GM19455 (cell line): ENCODE data around the gene DYNC1H1.
A peak's percentile ranks its signal among the peaks of the same experiment; 100 is the strongest.

Experiments
- ATAC-seq: cut with Tn5 transposase; IDR thresholded peaks from one replicate; pipeline ENCODE4 v1.9.1; 2021; ENCODE audit not compliant: unreplicated experiment

Gene DYNC1H1

GRCh38 chr14:102086972-102087761, 122.8 kb downstream of the DYNC1H1 start, which contains the start of gene HSP90AA1:
TSS of gene HSP90AA1 (minus strand) at chr14:102087044. CDS start at chr14:102086378, 666 bp downstream.
- ATAC-seq = peak; percentile 68

GRCh38 chr14:102087762-102088011, 123.3 kb downstream of the DYNC1H1 start:
- no peak for ATAC-seq

DNA sequence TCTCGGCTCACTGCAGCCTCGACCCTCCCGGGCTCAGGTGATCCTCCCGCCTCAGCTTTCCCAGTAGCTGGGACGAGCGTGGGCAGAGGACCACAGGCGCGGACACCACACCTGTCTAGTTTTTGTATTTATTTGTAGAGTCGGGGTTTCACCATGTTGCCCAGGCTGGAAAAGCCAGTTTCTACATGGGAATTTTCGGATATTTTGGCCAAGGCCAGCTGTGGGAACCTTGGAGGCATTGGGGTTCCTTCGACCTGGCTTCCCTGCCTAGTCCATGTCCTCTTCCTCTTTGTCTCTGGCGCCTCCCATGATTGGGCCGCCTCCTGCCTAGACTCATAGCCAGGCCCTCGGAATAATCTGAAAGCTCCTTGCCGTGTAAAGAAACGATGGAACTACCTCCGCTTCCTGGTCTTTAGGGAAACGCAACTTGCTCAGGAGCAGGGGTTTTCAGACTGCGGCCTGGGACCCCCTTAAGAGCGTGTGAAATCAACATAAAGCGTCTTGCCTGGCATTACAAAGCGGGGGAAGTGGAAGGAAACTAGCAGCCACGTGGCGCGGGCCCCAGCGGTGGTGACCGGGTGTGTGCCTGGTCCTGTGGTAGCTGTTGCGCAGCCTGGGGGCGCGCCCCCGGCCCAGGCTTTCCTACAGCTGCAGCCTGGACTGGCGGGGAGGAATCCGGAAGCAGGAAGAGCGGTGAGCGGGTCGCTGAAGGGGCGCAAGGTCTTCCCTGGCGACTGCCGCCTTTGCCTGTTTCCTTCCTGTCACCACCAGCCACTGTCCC, 123.8 kb downstream of the DYNC1H1 start:
- no peak for ATAC-seq

DNA sequence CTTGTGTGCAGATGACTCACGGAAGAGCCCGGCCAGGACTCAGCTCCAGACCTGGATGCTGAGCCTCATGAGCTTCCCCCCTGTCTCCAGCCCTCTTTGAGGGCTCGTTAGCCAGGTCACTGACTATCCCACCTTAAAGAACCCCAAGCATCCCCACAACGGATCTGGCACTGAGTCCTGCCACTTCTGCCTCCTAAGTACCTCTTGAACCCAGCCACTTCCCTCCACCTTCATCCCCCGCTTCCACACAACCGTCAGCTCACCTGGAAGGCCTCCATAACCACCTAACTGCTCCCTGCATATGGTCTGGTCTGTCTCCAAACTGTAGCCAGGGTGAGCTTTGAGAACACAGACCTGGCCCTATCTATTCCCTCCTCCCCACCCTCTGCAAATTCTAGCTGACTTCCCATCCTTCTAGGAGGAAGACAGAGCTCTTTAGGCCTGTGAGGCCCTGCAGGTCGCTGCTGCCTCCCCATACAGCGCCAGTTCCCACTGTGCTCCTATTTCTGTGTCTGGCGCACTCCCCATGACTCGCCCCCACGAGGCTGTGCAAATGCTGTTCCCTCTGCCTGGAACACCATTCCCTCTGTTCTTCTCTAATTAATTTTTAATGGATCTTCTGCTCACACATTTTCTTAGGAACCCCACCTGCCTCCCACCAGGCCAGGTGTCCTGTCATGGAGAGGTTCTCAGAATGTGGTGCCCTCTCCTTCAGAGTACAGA, 125.4 kb downstream of the DYNC1H1 start:
- ATAC-seq = no peak

- ATAC-seq = no peak
These were observed 126.3 kb downstream of the DYNC1H1 start for GRCh38 chr14:102090713-102091112.

- no peak for ATAC-seq
These were observed 128.4 kb downstream of the DYNC1H1 start for GRCh38 chr14:102092806-102093205.

DNA sequence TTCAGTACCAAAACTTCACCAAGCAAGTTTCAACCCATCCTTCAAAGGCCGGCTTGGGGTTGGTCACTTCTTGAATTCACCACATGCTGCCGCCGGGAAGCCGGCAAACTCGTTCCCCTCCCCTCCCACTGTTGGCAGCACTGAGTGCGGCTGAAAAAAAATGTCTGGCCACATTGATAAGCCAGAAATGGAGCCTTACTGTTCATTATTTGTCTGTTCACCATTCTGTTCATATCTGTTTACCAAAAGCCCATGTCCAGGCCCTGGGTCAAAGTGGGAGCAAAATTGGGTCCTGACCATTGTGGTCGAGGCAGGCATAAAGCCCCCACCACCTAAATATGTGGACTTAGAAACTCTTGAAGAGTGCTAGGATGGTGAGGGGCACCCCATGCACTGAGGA, 129.7 kb downstream of the DYNC1H1 start:
- no peak for ATAC-seq

- ATAC-seq = no peak
These were observed 131.0 kb downstream of the DYNC1H1 start for GRCh38 chr14:102095231-102095870.

GRCh38 chr14:102095871-102096568, 131.6 kb downstream of the DYNC1H1 start:
- no peak for ATAC-seq

DNA sequence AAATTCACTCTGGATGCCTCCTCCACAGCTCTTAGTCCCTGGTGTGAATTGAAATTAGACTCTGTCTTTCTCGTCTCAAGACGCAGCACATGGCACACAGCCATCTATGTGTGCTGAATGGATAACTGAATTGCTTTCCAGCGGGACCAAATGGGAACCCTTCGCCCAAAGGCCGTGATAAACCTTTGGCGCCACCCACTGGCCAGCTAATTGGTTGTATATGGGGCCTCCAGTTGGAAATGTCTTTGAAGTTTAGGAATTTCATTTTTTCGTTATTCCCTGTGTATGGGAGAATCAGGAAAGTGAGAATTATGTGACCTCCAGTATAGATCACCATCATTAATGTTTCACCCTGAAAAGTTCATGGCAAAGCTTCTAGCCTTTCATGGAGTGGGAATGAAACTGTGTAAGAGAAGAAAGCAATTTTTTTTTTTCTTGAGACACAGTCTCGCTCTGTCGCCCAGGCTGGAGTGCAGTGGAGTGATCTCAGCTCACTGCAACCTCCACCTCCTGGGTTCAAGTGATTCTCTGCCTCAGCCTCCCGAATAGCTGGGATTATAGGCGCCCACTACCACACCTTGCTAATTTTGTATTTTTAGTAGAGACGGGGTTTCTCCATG, 132.3 kb downstream of the DYNC1H1 start:
- no peak for ATAC-seq

DNA sequence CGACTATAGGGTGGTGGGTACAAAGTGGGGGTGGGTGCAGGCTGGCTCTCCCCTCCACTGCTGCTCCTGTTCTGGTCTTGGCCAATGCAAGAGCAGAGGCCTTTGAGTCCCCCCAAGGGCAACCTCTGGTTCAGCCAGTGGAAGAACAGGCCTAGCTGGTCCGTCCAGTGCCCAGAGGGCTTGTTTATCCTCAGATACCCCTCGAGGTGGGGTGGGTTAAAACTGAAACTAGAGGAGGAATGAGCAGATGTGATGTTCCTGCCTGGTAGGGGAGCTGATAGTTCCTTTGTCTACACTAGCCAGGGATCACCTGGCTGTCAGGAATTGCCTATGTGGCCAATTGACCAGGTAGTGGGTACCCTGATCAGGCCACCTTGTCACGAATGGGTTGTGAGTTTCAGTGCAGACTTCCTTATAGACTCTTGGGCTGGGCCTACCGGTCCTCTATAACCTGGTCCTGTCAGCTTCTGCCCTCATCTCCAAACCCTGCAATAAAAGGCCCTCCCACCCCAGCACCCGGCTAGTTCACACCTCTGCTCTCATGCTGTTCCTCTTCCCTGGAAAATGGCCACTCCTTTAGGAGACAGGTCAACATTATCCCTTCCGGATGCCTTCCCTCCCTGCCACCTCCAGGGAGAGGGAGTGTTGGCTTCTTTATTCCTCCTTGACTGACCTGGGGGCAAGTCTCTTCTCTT, 133.2 kb downstream of the DYNC1H1 start:
- ATAC-seq = no peak

DNA sequence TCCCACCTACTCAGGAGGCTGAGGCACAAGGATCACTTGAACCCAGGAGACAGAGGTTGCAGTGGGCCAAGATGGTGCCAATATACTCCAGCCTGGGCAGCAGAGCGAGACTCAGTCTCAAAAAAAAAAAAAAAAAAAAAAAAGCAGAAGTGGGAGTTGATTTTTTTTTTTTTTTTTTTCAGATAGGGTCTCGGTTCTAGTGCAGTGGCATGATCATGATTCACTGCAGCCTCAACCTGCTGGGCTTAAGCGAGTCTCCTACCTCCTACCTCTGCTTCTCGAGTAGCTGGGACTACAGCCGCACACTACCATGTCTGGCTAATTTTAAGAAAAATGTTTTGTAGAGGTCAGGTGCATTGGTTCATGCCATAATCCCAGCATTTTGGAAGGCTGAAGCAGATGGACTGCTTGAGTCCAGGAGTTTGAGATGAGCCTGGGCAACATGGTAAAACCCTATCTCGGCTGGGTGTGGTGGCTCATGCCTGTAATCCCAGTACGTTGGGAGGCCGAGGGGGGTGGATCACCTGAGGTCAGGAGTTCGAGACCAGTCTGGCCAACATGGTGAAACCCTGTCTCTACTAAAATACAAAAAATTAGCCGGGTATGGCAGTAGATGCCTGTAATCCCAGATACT, 138.8 kb downstream of the DYNC1H1 start:
- ATAC-seq = no peak

- no peak for ATAC-seq
These were observed 141.0 kb downstream of the DYNC1H1 start for GRCh38 chr14:102105369-102105768.
